ENCODE measurements around the gene ANO7. TPM values are rescaled to one million over a fixed set of nuclear protein-coding genes. Genes with fewer than 3 reads are reported as not detected.

Gene ANO7
- polyA plus RNA-seq, 1 of the 3 experiments (the other 2 are of a cell fraction) = 0.81 TPM

GRCh38 chr2:241213041-241213440, 24.6 kb downstream of the ANO7 start:
- H2AFZ ChIP-seq (ENCODE audit: low read depth) = no peak overlapping the region
- peaks cover 3% of the 10 kb centered on the region for H3F3A ChIP-seq (replicated peaks; ENCODE audit: insufficient read depth)
- no peak for DNase-seq
- H3K9me2 ChIP-seq = no peaks in the 10 kb centered on the region
- 67% methylated on average over 7 of the region's 13 CpGs for WGBS (ENCODE audit: low lambda C conversion rate)
- H3K9ac ChIP-seq = no peak overlapping the region
- no peaks in the 10 kb centered on the region for H4K20me1 ChIP-seq (ENCODE audit: insufficient read depth)
- no peaks in the 10 kb centered on the region for H3K79me2 ChIP-seq (ENCODE audit: insufficient read depth)
- ChIA-PET CTCF (interaction anchor here (1.2 kb wide), 1 partner anchor 298 kb away, joined by 3 read pairs; no protein-coding TSS in a partner anchor), POLR2A (no interaction called here)
- no peaks in the 10 kb centered on the region for H3K27me3 ChIP-seq (ENCODE audit: insufficient read depth)
- peaks cover 0 to 4% of the 10 kb centered on the region in 2 experiments; a peak in 1 of 4 replicates for H3K4me1 ChIP-seq (ENCODE audit: control insufficient read depth in 1 of 2, insufficient read depth in 2 of 2, low read depth in 1 of 2, low read length in 1 of 2)
- TF ChIP-seq REST (IDR thresholded peaks at IDR 0.05; ENCODE audit: low read depth, low read length) = no peak
- TF ChIP-seq MXI1 (IDR thresholded peaks at IDR 0.05; ENCODE audit: low read depth, low read length) = no peak
- TF ChIP-seq TCF12 (IDR thresholded peaks at IDR 0.05) = no peak
- TF ChIP-seq, protein P1, sequence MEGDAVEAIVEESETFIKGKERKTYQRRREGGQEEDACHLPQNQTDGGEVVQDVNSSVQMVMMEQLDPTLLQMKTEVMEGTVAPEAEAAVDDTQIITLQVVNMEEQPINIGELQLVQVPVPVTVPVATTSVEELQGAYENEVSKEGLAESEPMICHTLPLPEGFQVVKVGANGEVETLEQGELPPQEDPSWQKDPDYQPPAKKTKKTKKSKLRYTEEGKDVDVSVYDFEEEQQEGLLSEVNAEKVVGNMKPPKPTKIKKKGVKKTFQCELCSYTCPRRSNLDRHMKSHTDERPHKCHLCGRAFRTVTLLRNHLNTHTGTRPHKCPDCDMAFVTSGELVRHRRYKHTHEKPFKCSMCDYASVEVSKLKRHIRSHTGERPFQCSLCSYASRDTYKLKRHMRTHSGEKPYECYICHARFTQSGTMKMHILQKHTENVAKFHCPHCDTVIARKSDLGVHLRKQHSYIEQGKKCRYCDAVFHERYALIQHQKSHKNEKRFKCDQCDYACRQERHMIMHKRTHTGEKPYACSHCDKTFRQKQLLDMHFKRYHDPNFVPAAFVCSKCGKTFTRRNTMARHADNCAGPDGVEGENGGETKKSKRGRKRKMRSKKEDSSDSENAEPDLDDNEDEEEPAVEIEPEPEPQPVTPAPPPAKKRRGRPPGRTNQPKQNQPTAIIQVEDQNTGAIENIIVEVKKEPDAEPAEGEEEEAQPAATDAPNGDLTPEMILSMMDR (IDR thresholded peaks at IDR 0.05) = no peak
- TF ChIP-seq FOSL2 (IDR thresholded peaks at IDR 0.05; ENCODE audit: borderline replicate concordance, low read depth) = no peak
- no peak overlapping the region for H3K27ac ChIP-seq (ENCODE audit: low read depth in 2 of 2, low read length in 1 of 2)
- no peaks in the 10 kb centered on the region for H3K9me3 ChIP-seq
- H3K36me3 ChIP-seq (replicated peaks in 1 of 2; ENCODE audit: control insufficient read depth in 1 of 2, insufficient read depth in 2 of 2, low read length in 1 of 2) = no peaks in the 10 kb centered on the region
- no peak overlapping the region for H3K4me3 ChIP-seq (ENCODE audit: low read depth in 2 of 2, low read length in 1 of 2)
- H3K4me2 ChIP-seq = no peak overlapping the region

DNA sequence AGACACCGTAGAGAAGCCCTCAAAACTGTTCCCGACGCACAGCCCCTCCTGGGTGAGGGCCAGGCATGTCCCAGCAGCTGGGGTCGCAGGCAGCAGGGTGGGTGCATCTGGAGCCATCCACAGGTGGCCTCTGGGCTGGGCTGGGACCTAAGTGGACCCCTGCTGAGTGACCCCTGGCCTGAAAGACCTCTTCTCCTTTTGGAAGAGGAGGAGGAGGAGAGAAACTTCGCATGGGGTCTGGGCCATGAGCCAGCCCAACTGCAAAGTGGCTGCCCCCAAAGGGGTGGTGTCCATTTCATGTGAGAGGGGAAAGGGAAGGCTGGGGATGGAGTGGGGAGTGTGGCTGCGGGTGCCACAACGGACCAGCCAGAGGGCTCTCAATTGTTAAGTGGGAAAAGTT, 25.1 kb downstream of the ANO7 start:
- 67% methylated on average over 3 of the region's 7 CpGs for WGBS (ENCODE audit: low lambda C conversion rate)
- H3K9me2 ChIP-seq = no peaks in the 10 kb centered on the region
- H2AFZ ChIP-seq (ENCODE audit: low read depth) = no peak overlapping the region
- no peak for DNase-seq
- H3K4me3 ChIP-seq (ENCODE audit: low read depth in 2 of 2, low read length in 1 of 2) = no peak overlapping the region
- no peak overlapping the region for H3K4me2 ChIP-seq
- H3K9me3 ChIP-seq = no peaks in the 10 kb centered on the region
- no peaks in the 10 kb centered on the region for H3K27me3 ChIP-seq (ENCODE audit: insufficient read depth)
- ChIA-PET CTCF (no interaction called here), POLR2A (no interaction called here)
- no peak overlapping the region for H3K9ac ChIP-seq
- no peak for TF ChIP-seq FOSL2 (IDR thresholded peaks at IDR 0.05; ENCODE audit: borderline replicate concordance, low read depth)
- no peak for TF ChIP-seq ELF1 (IDR thresholded peaks at IDR 0.05)
- no peak for TF ChIP-seq SMC3 (IDR thresholded peaks at IDR 0.05; ENCODE audit: low read depth, low read length)
- no peak for TF ChIP-seq NFIC (IDR thresholded peaks at IDR 0.05; ENCODE audit: borderline replicate concordance)
- no peak for TF ChIP-seq MEF2A (IDR thresholded peaks at IDR 0.05; ENCODE audit: borderline replicate concordance, low read depth)
- no peak for TF ChIP-seq RCOR1 (IDR thresholded peaks at IDR 0.05; ENCODE audit: low read length)
- H4K20me1 ChIP-seq (ENCODE audit: insufficient read depth) = no peaks in the 10 kb centered on the region
- no peaks in the 10 kb centered on the region for H3K36me3 ChIP-seq (replicated peaks in 1 of 2; ENCODE audit: control insufficient read depth in 1 of 2, insufficient read depth in 2 of 2, low read length in 1 of 2)
- H3F3A ChIP-seq (replicated peaks; ENCODE audit: insufficient read depth) = peaks cover 4% of the 10 kb centered on the region
- H3K4me1 ChIP-seq (ENCODE audit: control insufficient read depth in 1 of 2, insufficient read depth in 2 of 2, low read depth in 1 of 2, low read length in 1 of 2) = peaks cover 0 to 2% of the 10 kb centered on the region in 2 experiments; a peak in 1 of 4 replicates
- no peak overlapping the region for H3K27ac ChIP-seq (ENCODE audit: low read depth in 2 of 2, low read length in 1 of 2)
- H3K79me2 ChIP-seq (ENCODE audit: insufficient read depth) = no peaks in the 10 kb centered on the region

Data from SK-N-SH (cell line).